Stimulated activated CD4-positive, alpha-beta T cell treated with anti-CD3 and anti-CD28 coated beads, Interleukin-1b, Interleukin-23, amount 100 ng/mL, for 1 hour (primary cell): ENCODE data around the gene TMEM145.
"Not testable (repeated sequence)": the region's sequence is repeated elsewhere in the genome, so short reads cannot be mapped to it uniquely, and the experiment has no call there.

Experiments used
- DNase-seq, 2 donors: peaks; one replicate each; pipeline ENCODE4 v3.0.0-alpha.2; 2020; ENCODE audit warnings: low read depth in 2 of 2

The TMEM145 gene

DNA sequence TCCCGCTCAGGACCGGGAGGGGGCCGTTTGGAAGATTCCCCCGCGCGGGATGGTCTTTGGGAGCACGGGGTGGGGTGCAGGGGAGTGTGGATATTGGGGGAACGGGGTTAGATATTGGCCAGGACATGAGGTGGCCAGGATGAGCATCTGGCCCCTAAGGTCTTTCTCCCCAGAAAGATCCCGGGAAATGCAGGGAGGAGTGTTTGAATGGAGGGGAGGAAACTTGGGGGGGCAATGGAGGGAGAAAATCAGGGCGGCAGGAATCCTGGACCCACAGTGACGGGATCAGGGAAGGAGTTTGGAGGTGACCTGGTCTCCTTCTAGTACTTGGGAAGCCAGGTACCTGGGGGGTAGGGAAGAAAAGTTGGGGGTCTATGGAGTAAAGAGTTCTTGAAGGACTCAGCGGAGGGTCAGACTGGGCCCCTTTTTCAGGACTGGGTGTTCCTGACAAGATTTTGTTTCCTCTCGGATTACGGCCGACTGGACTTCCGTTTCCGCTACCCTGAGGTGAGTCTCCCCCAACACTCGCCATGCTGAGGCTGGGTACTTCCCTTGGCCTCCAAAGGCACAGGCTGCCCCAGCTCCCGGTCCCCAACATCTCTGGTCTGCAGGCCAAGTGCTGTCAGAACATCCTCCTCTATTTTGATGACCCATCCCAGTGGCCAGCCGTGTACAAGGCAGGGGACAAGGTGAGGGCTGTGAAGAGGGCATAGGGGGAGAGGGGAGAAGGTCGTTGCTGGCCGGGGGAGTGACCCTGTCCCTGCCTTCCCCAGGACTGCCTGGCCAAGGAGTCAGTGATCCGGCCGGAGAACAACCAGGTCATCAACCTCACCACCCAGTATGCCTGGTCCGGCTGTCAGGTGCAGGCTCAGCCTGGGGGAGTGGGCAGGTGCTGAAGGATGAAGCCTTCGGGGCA, 989 bp downstream of the TMEM145 start:
- no peak for DNase-seq

DNA sequence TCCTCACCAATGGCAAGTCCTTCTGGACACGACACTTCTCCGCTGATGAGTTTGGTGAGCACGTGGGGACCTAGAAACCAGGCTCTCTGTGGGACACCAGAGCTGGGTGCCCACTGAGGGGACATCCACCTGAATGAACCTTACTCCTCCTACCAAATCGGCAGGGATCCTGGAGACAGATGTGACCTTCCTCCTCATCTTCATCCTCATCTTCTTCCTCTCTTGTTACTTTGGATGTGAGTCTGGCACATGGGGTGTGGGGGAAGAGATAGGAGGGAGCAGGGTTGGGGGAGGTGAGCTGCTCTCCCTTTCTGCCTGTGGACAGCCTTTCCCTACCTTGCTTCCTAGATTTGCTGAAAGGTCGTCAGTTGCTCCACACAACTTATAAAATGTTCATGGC, 1.9 kb downstream of the TMEM145 start:
- no peak for DNase-seq

DNA sequence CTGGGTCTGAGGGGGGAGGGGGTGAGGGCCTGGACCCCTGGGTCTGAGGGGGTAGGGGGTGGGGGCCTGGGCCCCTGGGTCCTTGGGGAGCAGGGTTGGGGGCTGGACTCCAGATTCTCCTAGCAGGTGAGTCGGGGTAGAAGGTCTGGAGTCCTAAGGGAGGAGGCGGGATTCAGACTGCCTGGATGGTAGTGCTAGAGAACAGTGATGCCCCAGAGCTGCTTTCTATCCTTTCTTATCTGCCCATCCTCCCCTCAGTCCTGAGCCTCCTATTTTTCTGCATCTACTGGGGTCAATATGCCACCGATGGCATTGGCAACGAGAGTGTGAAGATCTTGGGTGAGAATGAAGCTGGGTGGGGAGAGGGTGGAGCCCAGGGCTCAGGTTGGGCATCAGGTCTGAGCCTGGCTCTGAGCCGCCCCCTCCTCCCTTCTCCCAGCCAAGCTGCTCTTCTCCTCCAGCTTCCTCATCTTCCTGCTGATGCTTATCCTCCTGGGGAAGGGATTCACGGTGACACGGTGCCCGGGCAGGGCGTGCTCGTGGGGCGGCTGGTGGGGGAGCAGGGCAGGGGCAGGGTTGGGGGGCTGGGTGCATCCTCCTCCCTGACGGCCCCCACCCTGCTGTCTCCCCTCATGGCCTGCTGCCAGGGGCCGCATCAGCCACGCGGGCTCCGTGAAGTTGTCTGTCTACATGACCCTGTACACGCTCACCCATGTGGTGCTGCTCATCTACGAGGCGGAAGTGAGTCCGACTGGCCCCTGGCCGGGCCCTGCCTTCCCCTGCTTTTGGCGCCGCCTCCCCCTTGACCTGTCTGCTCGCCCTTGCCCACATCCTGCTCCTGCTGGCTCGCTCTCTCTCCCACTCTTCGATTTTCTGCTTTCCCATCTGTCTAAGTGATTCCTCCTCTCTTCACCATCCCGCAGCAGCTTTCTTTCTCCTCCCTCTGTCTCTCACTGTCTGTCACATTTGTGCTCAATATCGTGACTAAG, 3.4 kb downstream of the TMEM145 start:
- DNase-seq, result no peak

DNA sequence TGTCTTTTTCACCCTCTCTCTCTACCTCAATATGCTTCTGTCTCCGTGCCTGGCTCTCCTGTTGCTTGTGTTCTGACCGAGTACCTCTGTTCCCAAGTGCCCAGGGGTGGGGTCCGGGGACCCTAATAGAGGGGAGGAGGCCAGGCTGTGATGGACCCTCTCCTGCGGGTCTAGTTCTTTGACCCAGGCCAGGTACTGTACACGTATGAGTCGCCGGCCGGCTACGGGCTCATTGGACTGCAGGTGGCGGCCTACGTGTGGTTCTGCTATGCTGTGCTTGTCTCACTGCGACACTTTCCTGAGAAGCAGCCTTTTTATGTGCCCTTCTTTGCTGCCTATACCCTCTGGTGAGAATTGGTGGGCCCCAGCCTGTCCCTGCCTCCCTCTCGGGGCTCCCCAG, 4.4 kb downstream of the TMEM145 start:
- DNase-seq, result no peak

DNA sequence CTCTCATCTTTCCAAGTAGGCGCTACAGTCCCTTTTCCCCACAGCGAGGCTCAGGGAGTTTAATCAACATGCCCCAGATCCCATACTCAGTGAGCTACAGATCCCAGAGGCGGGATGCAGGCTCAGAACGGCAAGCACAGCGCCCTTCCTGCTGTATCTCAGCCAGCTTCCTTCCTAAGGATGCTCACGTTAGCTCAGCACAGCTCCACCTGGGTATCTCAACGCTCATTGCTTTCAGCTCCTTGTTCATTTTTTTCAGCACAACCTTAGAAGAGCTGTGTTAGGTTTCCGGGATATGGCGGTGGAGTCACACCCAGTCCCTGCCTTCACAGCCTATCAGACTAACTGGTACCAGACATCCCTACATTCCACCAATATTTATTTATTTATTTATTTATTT, 9.2 kb downstream of the TMEM145 start:
- DNase-seq, result no peak

DNA sequence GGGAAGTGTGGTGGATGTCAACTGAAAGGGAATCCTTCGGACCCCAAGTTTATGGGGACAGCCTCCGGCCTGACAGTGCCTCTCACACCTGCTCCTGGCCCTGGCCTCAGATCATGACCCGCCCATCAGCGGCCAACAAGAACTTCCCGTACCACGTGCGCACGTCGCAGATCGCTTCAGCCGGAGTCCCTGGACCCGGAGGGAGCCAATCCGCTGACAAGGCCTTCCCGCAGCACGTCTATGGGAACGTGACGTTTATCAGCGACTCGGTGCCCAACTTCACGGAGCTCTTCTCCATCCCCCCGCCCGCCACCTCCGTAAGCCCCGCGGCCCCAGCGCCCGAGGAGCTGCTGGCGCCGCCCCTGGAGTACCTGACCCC, 10.4 kb downstream of the TMEM145 start:
- DNase-seq, result no peak

DNA sequence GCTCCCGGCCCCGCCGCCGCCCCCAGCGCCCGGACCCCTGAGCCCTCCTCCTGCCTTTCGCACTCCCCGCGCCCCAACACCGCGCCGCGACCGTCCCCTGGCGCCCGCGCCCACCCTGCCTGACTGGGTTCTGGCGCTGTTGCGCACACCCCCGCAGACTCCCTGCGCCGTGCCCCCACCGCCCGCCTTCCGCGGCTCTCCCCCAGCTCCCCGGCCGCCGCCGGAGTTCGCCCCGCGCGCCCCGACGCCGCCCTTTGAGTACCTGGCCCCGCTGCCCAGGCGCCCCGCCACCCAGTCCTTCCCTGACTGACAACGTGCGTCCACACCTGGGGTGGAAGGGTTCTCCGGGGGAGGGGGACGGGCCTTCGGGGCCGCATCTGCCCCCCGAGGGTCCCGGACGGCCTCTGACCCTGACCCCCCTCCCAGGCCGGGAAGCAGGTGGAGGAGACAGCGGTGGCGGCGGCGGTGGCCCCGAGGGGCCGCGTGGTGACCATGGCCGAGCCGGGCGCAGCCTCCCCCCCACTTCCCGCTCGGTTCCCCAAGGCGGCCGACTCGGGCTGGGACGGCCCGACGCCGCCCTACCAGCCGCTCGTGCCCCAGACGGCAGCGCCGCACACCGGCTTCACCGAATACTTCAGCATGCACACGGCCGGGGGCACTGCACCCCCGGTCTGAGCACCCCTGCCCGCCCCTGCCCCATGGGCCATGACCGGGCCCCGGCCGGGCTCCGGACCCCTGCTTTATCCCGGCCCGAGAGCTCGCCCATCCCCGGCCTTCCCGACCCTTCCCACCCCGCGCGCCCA, 10.9 kb downstream of the TMEM145 start:
- DNase-seq, result no peak

DNA sequence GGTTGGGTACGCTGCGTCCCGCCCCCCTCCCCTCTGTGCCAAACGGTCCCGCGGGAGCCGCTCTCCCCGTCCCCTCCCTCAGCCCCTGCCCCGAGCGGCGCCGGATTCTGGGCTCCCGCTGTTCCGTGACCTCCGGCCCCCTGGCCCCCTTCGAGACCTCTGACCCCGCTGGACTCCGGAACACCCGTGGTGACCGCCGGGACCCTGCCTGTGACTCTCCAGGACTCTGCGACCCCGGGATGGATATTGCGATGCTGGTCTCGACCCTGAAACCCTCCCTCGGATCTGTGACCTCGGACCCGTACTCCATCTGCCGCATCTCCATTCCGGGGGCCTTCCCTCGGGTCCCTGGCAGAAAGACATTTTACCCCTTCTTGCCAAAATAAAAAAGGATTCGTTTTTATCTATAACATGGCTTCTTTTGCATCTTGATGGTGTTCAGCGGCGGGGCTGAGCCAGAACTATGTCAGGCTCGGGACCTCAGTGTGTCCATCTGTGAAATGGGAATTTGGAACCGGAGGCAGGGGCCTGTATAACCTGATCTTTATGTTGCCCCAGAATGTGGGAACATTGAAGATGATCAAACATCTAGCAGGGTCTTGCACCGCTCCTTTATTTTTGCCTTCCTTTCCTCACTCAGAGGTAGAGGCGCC, 11.7 kb downstream of the TMEM145 start:
- no peak for DNase-seq

DNA sequence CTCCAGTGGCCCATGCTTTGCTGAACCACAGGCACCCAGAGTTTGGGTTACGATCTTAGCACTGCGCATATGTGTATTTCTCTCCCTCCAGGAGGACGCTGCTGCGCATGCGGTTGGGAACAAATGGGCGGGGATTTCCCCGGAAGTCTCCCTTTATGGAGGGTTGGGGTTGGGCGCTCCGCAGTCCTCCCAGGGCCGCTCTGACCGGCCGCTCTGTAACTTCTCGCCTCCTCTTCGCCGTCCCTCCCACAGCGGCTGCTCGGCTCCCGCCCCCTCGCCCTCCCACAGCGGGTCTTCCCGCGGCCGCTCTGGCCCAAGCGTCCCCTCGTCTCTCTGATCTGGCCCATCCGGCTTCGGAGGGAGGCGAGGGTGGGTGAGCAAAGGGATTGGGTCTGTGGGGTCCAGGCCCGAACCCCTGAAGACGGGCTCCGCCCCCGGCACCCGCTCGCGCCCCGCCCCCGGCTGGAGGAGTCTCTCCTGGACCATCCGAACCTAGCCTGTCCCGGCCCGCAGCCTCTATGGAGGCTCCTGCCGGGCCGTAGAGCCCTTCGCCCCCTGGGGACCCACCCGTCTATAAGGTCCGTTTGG, 12.3 kb downstream of the TMEM145 start, which contains the start of gene MEGF8:
Gene MEGF8, plus strand, starts transcription at position 328 of the 588 bp plus-strand sequence. CDS start 609 bp downstream, outside the sequence.
- DNase-seq, result peak; percentile 96

DNA sequence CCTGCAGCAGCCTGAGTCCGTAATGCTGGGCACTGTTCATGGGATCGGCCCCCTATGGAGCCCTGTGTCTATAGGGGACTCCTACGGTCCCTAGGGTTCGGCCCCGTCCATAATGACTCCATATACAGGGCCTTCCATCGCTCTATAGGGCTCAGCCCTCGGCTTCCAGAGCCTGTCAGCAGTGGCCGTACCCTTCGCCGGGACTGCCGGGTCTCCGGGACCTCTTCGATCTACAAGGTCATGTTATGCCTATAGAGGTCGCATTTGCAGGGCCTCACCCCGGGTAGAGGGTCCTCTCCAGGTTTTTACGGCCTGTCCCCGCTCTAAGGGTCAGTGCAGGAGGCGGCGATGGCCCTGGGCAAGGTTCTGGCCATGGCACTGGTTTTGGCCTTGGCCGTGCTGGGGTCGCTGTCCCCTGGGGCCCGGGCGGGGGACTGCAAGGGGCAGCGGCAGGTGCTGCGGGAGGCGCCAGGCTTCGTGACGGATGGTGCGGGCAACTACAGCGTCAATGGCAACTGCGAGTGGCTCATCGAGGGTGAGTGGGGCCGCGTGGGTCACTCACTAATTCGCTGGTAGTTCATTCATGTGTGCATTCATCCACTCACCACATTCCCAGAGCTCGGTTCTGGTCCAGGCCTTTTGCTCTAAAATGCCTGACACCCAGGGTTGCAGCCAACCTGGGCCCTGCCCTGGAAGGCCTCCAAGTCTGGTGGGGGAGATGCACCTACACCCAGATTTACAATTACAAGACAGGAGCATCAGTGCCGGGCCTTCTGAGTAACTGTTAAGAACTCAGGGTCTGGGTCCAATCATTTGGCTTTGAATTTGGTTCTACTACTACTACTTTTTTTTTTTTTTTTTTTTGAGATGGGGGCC, 13.0 kb downstream of the TMEM145 start:
- no peak for DNase-seq

DNA sequence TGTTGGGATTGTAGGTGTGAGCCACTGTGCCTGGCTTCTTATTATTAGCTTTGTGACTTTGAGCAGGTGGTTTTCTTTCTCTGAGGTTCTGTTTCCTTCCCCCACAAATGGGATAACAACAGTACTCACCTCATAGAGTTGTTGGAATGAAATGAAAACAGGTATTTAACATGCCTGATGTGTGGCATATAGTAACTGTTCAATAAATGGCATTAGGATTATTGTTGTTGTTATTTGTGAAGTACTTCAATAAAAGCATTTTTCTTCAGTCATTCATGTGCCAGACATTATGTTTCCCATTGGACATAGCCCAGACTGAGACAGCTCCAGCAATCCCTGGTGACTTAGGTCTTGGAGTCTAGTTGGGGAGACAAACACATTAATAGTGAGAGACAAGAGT, 13.9 kb downstream of the TMEM145 start:
- no peak for DNase-seq

DNA sequence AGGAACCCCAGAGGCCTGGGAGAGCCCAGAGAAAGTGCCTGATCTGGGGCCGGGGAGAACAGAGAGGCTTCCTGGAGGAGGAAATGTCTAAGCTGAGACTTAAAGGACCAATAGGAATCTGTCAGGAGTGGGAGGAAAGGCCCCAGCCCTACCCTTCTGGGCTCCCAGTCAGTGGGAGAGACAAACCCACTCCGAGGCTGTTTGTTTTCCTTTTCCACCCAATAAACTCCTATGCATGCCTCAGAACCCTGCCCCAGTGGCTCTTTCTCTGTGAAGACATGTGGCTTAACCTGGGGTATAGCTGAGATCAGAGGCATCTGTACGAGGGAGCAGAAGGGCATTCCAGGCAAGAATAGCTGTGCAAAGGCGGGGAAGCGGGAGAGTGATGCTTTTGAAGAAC, 14.3 kb downstream of the TMEM145 start:
- no peak for DNase-seq

DNA sequence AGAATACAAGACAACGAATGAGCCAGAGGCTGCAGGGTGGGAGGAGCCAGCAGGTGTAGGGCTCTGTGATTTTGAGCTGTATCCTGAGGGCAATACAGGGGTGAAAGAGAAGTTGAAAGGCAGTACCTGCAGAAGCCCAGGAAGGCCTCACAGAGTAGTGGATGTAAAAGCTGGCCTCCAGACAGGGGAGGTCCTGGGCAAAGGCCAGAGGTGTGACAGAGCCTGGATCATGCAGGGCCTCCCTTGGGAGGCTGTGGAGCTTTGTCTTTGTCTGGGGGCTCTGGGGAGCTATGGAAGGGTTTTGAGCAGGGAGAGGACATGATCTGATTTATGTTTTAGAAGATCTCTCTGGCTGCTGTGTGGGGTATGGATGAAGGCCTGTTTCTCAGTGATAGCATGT, 15.0 kb downstream of the TMEM145 start:
- no peak for DNase-seq

DNA sequence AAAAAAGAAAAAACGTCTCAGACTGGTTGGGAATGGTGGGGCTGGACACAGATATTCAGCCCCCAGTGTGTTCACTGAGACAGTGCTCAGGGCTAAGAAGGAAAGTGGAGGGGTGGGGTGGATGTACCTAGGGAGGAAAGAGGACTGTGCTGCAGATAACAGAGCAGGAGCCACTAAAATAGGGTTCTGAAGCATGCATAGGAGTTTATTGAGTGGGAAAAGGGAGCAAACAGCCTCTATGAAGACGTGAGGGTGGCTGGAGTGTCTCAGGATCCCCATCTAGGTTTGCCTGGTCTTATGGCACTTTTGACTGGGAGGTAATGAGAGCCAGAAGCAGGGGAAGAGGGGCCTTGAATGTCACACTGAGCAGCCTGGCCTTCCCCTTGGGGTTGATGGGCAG, 15.7 kb downstream of the TMEM145 start:
- DNase-seq, result no peak

DNA sequence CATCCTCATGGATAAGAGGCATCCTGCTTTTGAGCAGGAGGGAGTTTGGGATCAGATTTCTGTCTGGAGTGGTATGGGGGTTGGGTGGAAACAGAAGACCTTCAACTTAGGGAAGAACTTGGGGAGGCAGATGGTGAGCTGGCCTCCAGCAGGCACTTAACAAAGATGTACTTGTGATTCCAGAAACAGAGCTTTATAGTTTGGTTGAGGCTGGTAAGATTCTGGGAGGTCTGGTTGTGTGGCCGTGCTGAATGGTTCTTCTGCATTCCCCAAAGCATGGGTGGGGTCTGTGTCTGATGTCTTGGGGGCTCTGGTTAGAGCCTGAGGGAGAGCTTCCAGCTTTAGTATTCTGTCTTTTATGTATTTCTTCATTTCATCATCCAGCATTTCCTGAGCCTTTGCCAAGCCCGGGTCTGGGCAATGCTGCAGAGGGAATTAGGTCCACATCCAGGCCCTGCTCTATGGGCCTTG, 17.2 kb downstream of the TMEM145 start:
- no peak for DNase-seq

DNA sequence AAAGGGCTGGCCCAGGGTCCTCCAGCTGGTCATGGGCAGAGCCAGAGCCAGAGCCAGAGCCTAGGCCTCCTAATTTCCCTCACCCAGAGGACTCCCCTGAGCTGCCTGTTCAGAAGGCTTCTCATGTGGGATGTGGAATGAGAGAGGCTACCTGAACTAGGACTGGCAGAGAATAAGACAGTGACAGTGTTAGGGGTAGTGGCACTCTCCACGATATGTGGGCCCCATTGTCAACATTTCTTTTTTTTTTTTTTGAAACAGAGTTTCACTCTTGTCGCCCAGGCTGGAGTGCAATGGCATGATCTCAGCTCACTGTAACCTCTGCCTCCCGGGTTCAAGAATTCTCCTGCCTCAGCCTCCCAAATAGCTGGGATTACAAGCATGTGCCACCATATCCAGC, 18.2 kb downstream of the TMEM145 start:
- DNase-seq, result not testable (repeated sequence)

DNA sequence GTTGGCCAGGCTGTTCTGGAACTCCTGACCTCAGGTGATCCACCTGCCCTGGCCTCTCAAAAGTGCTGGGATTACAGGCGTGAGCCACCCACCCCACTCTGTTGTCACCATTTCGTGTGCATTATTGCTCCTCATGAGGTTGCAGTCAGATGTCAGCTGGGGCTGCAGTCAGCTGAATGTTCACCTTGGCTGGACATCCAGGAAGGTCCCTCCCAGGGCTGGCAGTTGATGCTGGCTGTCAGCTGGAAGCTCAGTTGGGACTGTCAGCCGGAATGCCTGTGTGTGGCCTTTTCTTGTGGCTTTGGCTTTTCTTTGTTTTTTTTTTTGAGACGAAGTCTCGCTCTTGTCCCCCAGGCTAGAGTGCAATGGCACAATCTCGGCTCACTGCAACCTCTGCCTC, 18.9 kb downstream of the TMEM145 start:
- no peak for DNase-seq

DNA sequence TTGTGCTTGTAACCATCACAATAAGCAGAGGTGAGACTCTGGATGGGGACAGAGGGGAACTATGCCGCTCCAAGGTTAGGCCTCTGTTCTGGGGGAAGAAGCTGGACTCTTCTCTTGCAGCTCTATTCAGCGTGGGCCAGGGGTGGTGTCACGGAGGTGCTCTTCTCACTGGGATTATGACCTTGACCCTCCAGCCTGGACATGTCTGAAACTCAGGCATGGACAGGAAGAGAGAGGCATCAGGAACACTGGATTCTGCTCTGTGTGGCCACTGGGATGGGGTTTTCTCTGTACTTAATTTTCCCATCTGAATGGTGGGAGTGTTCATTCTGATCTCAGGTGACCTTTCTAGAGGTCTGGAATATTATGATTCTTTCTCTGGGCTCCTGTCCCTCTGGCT, 19.9 kb downstream of the TMEM145 start:
- DNase-seq, result no peak

DNA sequence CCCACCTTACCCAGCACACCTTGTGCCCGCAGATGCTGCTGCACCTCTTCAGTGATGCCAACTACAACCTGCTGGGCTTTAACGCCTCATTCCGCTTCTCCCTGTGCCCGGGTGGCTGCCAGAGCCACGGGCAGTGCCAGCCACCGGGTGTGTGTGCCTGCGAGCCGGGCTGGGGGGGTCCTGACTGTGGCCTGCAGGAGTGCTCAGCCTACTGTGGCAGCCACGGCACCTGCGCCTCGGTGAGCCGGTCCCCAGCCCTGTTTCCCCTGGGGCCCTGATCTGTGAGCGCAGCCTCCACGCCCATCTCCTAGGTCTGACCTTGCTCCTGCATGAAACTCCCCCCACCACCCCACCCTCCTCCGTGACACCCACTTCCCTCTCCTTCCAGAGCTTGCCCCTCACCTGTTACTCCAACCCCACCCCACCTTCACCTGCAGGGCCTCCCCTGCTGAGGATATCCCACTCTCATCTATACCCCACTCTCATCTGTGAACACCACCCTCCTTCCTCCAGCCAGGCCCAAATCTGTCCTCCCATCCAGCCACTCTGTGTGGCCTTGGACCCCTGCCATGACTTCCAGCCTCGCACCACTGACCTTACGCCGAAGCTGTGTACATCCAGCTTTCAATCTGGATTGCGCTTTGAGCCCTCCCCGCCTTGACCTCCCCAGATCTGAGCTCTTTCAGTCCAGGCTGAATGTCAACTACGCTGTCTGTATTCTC, 21.0 kb downstream of the TMEM145 start:
- no peak for DNase-seq
